ENCODE measurements around the gene HBEGF. TPM values are rescaled to one million over a fixed set of nuclear protein-coding genes. Genes with fewer than 3 reads are reported as not detected.

HBEGF gene, protein sequence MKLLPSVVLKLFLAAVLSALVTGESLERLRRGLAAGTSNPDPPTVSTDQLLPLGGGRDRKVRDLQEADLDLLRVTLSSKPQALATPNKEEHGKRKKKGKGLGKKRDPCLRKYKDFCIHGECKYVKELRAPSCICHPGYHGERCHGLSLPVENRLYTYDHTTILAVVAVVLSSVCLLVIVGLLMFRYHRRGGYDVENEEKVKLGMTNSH
- total RNA-seq (10 to 100 TPM in 3 of 5 experiments, under 1 TPM in 2; 0.35 to 95.5 (median 11.6) TPM), polyA plus RNA-seq (not detected), total RNA-seq (5.5 reads per million, percentile 25 among the genes with 10 or more reads in this experiment)

DNA sequence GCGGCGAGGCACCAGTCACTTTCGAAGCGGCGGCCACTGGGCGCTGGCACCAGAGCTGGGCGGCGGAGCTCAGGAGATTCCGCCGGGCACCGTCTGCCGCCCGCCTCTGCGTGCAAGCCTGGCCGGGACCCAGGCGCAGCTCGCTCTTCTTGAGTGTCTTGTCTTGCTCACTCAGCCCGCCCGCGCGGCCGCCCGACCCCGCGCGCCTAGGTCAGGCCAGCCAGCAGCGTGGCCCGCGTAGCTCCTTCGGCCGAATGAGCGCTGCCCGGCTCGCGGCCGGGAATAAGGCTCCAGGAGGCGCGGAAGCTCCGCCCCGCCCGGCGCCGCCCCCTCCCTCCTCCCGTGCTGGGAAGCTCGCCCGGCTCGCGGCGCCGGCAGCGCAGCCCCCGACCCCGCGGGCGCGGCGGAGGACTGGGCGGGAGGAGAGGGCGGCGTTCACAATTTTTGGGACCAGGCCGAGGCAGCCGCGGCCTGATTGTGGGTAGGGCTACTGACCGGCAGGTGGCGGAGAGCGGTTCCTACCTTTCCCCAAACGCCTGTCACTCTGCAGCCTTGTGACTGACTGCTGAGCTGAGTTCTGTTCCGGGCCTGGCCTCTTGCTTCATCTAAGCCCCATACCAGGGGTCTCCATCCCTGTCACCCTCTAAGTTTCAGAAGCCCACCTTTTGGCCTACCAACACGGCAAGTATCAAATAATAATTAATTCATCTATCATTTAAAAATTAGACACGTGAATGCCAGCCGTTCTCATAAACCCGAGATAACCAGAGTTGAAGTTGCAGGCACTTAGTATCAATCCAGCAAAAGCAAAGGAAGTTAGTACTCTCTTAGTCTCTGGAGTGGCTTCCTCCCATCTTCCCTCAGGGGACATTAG is at the start of gene HBEGF:
HBEGF (minus strand) TSS at position 256 of the 874 bp plus-strand sequence. CDS start 275 bp downstream, outside the sequence.
- H3K4me1 ChIP-seq (ENCODE audit: control insufficient read depth in 2 of 2, insufficient read depth in 2 of 2, low read length in 2 of 2), result peaks cover 10 to 41% of the 10 kb centered on the region in 2 donors
- H3K9me3 ChIP-seq (ENCODE audit: control insufficient read depth in 2 of 3, low read length in 3 of 3), result no peaks in the 10 kb centered on the region

DNA sequence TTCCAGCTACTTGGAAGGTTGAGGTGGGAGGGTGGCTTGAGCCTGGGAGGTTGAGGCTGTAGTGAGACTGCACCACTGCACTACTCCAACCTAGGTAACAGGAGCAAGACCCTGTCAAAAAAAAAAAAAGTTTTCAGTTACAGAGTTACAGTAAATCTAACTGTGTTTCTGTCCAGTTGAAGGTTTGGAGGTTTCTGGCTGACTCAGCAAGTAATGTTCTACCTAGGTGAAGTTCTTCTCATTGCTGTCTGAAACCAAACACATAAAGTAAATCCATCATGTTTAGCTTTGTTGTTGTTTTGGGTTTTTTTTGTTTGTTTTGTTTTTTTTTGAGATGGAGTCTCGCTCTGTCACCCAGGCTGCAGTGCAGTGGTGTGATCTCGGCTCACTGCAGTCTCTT is 47.3 kb upstream of the HBEGF start:
- no peak overlapping the region for H3K4me3 ChIP-seq (ENCODE audit: low read length)
- Mint-ChIP-seq H3K4me1 (peaks cover 0 to 10% (median 0%) of the 10 kb centered on the region in 7 donors), H3K27me3 (no peaks in the 10 kb centered on the region), H3K9me3 (no peaks in the 10 kb centered on the region), H3K4me3 (no peak overlapping the region), H3K36me3 (peaks cover 0 to 7% (median 0%) of the 10 kb centered on the region in 5 donors), H3K27ac (no peak overlapping the region)
- H3K27me3 ChIP-seq (ENCODE audit: control insufficient read depth in 2 of 2, insufficient read depth in 2 of 2, low read length in 2 of 2), result no peaks in the 10 kb centered on the region
- H3K4me1 ChIP-seq (ENCODE audit: control insufficient read depth in 2 of 2, insufficient read depth in 2 of 2, low read length in 2 of 2), result no peaks in the 10 kb centered on the region
- H3K27ac ChIP-seq (ENCODE audit: low read depth, low read length), result no peak overlapping the region
- intact Hi-C loops (cut with micrococcal nuclease), result no loop called here
- H3K36me3 ChIP-seq (ENCODE audit: control insufficient read depth in 2 of 3, insufficient read depth in 3 of 3, low read length in 3 of 3), result no peaks in the 10 kb centered on the region
- DNase-seq (no peak), ATAC-seq (no peak)
- POLR2A ChIA-PET, result no interaction called here
- CTCF ChIA-PET, result interaction anchor here (0.7 kb wide), 1 partner anchor 318 kb away, joined by 3 read pairs; no protein-coding TSS in a partner anchor
- no peaks in the 10 kb centered on the region for H3K9me3 ChIP-seq (ENCODE audit: control insufficient read depth in 2 of 3, low read length in 3 of 3)

More for the DNA sequence above, at the start of gene HBEGF:
- intact Hi-C loops (cut with micrococcal nuclease), result loop anchor here (1.0 to 10.0 kb wide), 4 partner anchors 11 to 232 kb away; partner anchors contain the start of genes PFDN1 (in 2 of the 2) and PURA (in 1 of the 2)
- peak within 1 kb of the TSS; percentile 57 for H3K27ac ChIP-seq (ENCODE audit: low read depth, low read length)
- Mint-ChIP-seq H3K27ac (peak within 1 kb of the TSS in 8 of 9 donors; percentile 33 to 94 (median 62)), H3K4me3 (peak within 1 kb of the TSS; percentile 73 to 91 (median 84)), H3K36me3 (peaks cover 0 to 25% (median 0%) of the 10 kb centered on the region in 5 donors), H3K4me1 (peaks cover 34 to 68% (median 52%) of the 10 kb centered on the region in 7 donors), H3K27me3 (peaks cover 0 to 17% (median 5%) of the 10 kb centered on the region in 5 donors), H3K9me3 (no peaks in the 10 kb centered on the region)
- peak within 1 kb of the TSS; percentile 49 for H3K4me3 ChIP-seq (ENCODE audit: low read length)
- ChIA-PET POLR2A (interaction anchor here (0.6 to 2.0 kb wide), 4 partner anchors 8 to 51 kb away, joined by 3 to 9 read pairs (median 4); no protein-coding TSS in a partner anchor), CTCF (interaction anchor here (0.7 to 14.9 kb wide), 5 partner anchors 9 to 102 kb away, joined by 3 to 262 read pairs (median 3); no protein-coding TSS in a partner anchor)
- DNase-seq, result peak; percentile 19 to 74 (median 42)
- ATAC-seq, result peak; percentile 73
- no peaks in the 10 kb centered on the region for H3K27me3 ChIP-seq (ENCODE audit: control insufficient read depth in 2 of 2, insufficient read depth in 2 of 2, low read length in 2 of 2)
- no peaks in the 10 kb centered on the region for H3K36me3 ChIP-seq (ENCODE audit: control insufficient read depth in 2 of 3, insufficient read depth in 3 of 3, low read length in 3 of 3)

DNA sequence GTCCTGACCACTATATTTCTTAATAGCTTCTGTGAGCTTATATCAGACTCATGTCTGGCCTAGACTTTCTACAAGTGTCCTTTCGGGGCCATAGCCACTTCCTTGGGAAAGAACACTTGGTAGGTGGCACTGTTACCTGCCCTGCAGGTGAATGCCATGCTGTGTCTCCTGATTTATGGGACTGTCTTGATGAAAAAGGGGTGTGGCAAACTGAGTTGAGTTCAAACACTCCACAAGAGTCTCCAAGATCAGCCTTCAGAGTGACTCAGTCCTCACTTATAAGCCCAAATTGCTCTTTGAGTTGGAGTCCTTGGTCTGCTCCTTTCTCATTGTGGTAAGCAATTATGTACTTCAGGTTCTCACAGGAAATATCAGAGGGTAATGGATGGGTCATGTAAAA is 45.3 kb upstream of the HBEGF start:
- Mint-ChIP-seq H3K27me3 (no peaks in the 10 kb centered on the region), H3K36me3 (peaks cover 0 to 7% (median 0%) of the 10 kb centered on the region in 5 donors), H3K4me3 (no peak overlapping the region), H3K4me1 (peaks cover 0 to 10% (median 0%) of the 10 kb centered on the region in 7 donors), H3K9me3 (no peaks in the 10 kb centered on the region), H3K27ac (no peak overlapping the region)
- ATAC-seq (no peak), DNase-seq (no peak)
- Histone ChIP-seq H3K4me1 (ENCODE audit: control insufficient read depth in 2 of 2, insufficient read depth in 2 of 2, low read length in 2 of 2) (no peaks in the 10 kb centered on the region), H3K36me3 (ENCODE audit: control insufficient read depth in 2 of 3, insufficient read depth in 3 of 3, low read length in 3 of 3) (no peaks in the 10 kb centered on the region), H3K27me3 (ENCODE audit: control insufficient read depth in 2 of 2, insufficient read depth in 2 of 2, low read length in 2 of 2) (no peaks in the 10 kb centered on the region), H3K27ac (ENCODE audit: low read depth, low read length) (no peak overlapping the region), H3K9me3 (ENCODE audit: control insufficient read depth in 2 of 3, low read length in 3 of 3) (no peaks in the 10 kb centered on the region), H3K4me3 (ENCODE audit: low read length) (no peak overlapping the region)
- intact Hi-C loops (cut with micrococcal nuclease), result no loop called here
- ChIA-PET CTCF (no interaction called here), POLR2A (interaction anchor here (0.7 kb wide), 1 partner anchor 9 kb away, joined by 3 read pairs; the partner anchor contains the start of gene ANKHD1)

DNA sequence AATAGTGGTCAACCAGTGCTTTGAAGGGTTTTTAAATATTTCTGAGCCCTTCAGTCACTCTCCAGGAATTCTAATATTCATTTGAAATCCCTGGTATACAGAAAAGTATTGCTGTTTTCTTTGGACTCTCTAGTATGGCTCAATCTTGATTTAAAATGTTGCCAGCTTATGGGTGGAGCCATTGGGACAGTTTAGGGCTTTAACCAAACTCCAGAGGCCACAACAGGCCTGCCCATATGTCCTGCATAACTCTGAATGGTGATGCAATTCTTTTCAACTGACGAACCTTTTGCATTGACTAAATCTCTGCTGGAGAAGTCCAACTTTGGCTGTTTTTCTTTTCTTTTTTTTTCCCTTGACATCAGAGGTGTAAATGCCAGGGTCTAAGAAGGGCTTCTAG is 44.9 kb upstream of the HBEGF start:
- ATAC-seq (no peak), DNase-seq (no peak)
- no peak overlapping the region for H3K27ac Mint-ChIP-seq
- H3K27ac ChIP-seq (ENCODE audit: low read depth, low read length), result no peak overlapping the region
- peaks cover 0 to 7% (median 0%) of the 10 kb centered on the region in 5 donors for H3K36me3 Mint-ChIP-seq
- H3K27me3 ChIP-seq (ENCODE audit: control insufficient read depth in 2 of 2, insufficient read depth in 2 of 2, low read length in 2 of 2), result no peaks in the 10 kb centered on the region
- ChIA-PET POLR2A (interaction anchor here (0.7 kb wide), 1 partner anchor 10 kb away, joined by 3 read pairs; the partner anchor contains the start of gene ANKHD1), CTCF (no interaction called here)
- peaks cover 0 to 10% (median 0%) of the 10 kb centered on the region in 7 donors for H3K4me1 Mint-ChIP-seq
- H3K27me3 Mint-ChIP-seq, result no peaks in the 10 kb centered on the region
- intact Hi-C loops (cut with micrococcal nuclease), result no loop called here
- no peak overlapping the region for H3K4me3 ChIP-seq (ENCODE audit: low read length)
- no peaks in the 10 kb centered on the region for H3K36me3 ChIP-seq (ENCODE audit: control insufficient read depth in 2 of 3, insufficient read depth in 3 of 3, low read length in 3 of 3)
- no peaks in the 10 kb centered on the region for H3K9me3 ChIP-seq (ENCODE audit: control insufficient read depth in 2 of 3, low read length in 3 of 3)
- no peaks in the 10 kb centered on the region for H3K9me3 Mint-ChIP-seq
- H3K4me3 Mint-ChIP-seq, result no peak overlapping the region
- no peaks in the 10 kb centered on the region for H3K4me1 ChIP-seq (ENCODE audit: control insufficient read depth in 2 of 2, insufficient read depth in 2 of 2, low read length in 2 of 2)

DNA sequence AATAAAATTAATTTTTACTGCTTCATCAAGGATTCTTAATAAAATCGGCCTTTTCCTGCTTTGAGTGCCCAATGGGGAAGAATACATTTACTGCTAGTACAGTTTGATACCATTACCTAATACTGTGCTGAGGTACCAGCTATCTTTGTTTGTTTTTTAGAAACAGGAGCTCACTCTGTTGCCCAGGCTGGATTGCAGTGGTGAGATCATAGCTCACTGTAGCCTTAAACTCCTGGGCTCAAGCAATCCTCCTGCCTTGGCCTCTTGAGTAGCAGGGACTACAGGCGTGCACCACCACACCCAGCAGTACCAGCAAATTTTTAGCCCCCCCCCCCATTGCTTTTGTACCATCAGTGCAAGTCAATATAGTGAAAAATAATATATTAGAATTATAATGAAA is 41.6 kb upstream of the HBEGF start:
- H3K9me3 Mint-ChIP-seq, result no peaks in the 10 kb centered on the region
- H3K4me3 ChIP-seq (ENCODE audit: low read length), result no peak overlapping the region
- no peaks in the 10 kb centered on the region for H3K36me3 ChIP-seq (ENCODE audit: control insufficient read depth in 2 of 3, insufficient read depth in 3 of 3, low read length in 3 of 3)
- ChIA-PET CTCF (no interaction called here), POLR2A (interaction anchor here (2.1 kb wide), 1 partner anchor 14 kb away, joined by 10 read pairs; the partner anchor contains the start of gene ANKHD1)
- H3K4me1 Mint-ChIP-seq, result peaks cover 3 to 9% (median 6%) of the 10 kb centered on the region in 7 donors
- no peaks in the 10 kb centered on the region for H3K27me3 ChIP-seq (ENCODE audit: control insufficient read depth in 2 of 2, insufficient read depth in 2 of 2, low read length in 2 of 2)
- no peak for DNase-seq
- H3K27ac ChIP-seq (ENCODE audit: low read depth, low read length), result no peak overlapping the region
- no peak overlapping the region for H3K27ac Mint-ChIP-seq
- peaks cover 0 to 5% (median 0%) of the 10 kb centered on the region in 5 donors for H3K36me3 Mint-ChIP-seq
- intact Hi-C loops (cut with micrococcal nuclease), result no loop called here
- no peaks in the 10 kb centered on the region for H3K27me3 Mint-ChIP-seq
- H3K9me3 ChIP-seq (ENCODE audit: control insufficient read depth in 2 of 3, low read length in 3 of 3), result no peaks in the 10 kb centered on the region
- no peak for ATAC-seq
- H3K4me1 ChIP-seq (ENCODE audit: control insufficient read depth in 2 of 2, insufficient read depth in 2 of 2, low read length in 2 of 2), result no peaks in the 10 kb centered on the region
- H3K4me3 Mint-ChIP-seq, result no peak overlapping the region

DNA sequence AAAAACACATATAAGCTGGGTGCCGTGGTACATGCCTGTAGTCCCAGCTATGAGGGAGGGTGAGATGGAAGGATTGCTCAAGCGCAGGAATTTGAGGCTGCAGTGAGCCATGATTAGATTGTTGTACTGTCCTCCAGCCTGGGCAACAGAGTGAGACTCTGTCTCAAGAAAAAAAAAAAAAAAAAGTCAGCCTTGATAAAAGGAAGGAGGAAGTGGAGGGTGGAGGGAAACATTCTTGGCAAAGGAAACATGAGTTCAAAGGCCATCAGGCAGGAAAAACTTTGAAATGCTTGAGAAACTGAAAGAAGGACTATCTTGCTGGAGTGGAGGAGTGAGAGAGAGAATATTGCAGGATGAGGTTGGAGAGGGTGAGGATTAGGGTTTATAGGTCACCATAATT is 36.9 kb upstream of the HBEGF start:
- DNase-seq (no peak), ATAC-seq (no peak)
- Histone ChIP-seq H3K4me3 (ENCODE audit: low read length) (no peak overlapping the region), H3K27me3 (ENCODE audit: control insufficient read depth in 2 of 2, insufficient read depth in 2 of 2, low read length in 2 of 2) (no peaks in the 10 kb centered on the region), H3K36me3 (ENCODE audit: control insufficient read depth in 2 of 3, insufficient read depth in 3 of 3, low read length in 3 of 3) (no peaks in the 10 kb centered on the region), H3K4me1 (ENCODE audit: control insufficient read depth in 2 of 2, insufficient read depth in 2 of 2, low read length in 2 of 2) (no peaks in the 10 kb centered on the region), H3K27ac (ENCODE audit: low read depth, low read length) (no peak overlapping the region), H3K9me3 (ENCODE audit: control insufficient read depth in 2 of 3, low read length in 3 of 3) (no peaks in the 10 kb centered on the region)
- peaks cover 0 to 1% (median 0%) of the 10 kb centered on the region in 11 donors for H3K9me3 Mint-ChIP-seq
- no peak overlapping the region for H3K27ac Mint-ChIP-seq
- POLR2A ChIA-PET, result no interaction called here
- no peaks in the 10 kb centered on the region for H3K27me3 Mint-ChIP-seq
- H3K4me3 Mint-ChIP-seq, result no peak overlapping the region
- intact Hi-C loops (cut with micrococcal nuclease), result no loop called here
- peaks cover 3 to 11% (median 9%) of the 10 kb centered on the region in 7 donors for H3K4me1 Mint-ChIP-seq
- CTCF ChIA-PET, result no interaction called here
- H3K36me3 Mint-ChIP-seq, result no peaks in the 10 kb centered on the region

Measured in naive thymus-derived CD4-positive, alpha-beta T cell (primary cell).